Glomerular visceral epithelial cell (primary cell): Measurements from ENCODE around the gene REN.

ENCODE experiments used
- DNase-seq: peaks from one replicate; pipeline ENCODE4 v3.0.0-alpha.2; 2016; ENCODE audit errors: extremely low spot score

REN gene

DNA sequence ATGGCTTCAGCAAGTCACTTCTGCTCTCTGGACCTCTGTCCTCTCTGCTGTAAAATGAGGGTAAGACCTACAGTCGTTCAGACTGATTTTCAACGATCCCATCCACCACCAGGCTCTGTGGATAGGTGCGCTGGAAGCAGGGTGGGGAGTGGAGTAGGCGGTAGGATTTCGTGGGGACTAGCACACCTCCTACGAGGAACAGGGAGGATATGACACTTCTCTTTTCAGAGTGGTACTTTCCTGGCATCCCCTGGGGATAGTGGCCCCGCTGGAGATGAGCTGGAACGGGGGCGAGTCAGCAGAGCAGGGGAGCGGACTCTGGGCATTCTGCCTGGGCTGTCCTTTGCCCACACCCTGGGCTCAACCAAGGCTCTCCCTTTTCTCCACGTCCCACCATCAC, 32.0 kb downstream of the REN start:
- DNase-seq: no peak

DNA sequence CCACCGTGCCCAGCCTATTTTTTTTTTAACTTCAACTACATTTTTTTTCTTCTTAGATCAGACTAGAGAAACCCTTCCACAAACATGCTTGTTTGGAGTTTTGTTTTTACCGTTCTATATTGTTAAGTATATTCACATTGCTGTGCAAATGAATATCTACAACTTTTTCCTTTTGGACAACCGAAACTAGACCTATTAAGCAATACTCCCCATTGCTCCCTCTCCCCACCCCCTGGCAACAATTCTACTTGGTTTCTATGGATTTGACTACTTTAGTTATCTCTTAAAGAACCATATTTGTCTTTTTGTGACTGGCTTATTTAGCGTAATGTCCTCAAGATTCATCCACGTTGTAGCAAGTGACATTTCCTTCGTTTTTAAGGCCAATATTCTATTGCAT, 33.4 kb downstream of the REN start:
- no peak for DNase-seq

DNA sequence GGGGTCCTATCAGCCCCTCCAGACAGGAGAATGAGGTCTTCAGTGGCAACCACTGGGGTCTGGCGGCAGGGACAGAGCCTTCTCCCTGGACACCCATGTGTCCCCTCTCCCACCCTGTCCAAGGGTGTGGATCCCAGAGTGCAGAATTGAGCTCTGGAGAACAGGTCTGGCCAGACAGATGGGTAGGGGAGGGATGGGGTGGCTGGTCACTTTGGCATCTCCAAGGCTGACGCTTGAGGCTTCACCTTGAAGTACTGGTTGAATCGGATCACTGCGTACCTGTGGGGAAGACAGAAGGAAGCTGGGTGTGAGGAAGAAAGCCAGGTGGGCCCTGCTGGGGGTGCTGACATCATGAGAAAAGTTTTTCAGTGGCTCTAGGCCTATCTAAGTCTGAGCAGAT, 34.2 kb downstream of the REN start:
- DNase-seq: no peak

DNA sequence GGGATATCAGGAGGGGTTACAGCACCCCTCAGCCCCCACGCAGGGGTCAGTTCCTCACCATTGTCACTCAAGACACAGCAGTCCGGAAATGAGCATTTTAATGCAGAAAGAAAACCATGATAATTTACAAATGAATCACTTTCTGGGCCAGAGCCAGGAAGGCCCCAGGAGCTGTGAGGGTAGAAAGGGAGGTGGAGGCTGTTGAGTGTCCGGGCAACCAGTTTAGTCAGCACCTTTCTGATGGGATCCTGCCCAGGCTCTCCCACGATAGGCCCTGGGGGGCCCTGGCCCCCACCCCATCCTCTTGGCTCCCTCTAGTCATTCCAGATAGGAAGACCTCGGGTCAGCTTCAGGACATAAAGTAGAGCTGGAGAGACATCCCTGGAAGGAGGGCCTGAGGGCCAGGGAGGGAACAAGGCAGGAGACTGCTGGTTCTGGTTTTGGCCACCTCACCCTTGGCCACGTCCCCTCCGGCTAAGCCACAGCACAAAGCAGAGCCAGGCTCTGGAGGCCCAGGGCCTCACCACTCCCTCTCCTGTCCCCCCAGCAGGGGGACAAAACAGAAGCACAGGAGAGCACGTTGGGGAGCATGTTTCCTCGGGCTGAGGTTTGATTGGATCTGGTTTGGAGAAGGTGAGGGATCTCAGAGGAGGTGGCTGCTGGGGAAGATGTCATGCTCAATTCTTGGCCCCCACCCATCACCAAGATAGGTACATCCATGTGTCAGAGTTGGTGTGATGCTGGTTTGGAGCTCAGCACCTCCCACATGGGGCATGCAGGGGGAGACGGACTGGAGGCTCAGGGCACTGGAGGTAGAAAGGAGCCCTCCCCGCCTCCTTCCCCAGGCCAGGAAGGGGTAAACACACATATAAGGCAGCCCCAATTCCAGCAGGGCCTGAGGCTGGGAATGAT, 34.9 kb downstream of the REN start:
- peak; percentile 87 for DNase-seq

DNA sequence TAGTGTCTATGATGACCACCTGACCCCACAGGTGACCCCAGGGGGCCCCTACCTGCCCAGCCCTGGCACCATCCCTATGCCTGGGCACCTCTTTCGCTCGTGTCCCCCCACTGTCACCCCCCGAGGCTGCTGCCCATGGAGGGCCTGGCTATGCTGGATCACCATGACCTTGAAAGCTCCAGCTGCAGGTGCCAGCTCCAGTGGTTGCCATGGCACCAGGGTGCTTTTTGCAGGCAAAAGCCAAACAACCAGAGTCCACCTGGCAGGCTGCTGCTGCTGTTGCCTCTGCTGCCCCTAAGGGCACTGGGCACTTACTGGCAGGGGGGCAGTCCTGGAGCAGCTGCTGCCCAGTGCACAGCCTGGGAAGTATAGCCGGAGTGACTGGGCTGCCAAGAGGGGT, 36.0 kb downstream of the REN start:
- peak; percentile 61 for DNase-seq

DNA sequence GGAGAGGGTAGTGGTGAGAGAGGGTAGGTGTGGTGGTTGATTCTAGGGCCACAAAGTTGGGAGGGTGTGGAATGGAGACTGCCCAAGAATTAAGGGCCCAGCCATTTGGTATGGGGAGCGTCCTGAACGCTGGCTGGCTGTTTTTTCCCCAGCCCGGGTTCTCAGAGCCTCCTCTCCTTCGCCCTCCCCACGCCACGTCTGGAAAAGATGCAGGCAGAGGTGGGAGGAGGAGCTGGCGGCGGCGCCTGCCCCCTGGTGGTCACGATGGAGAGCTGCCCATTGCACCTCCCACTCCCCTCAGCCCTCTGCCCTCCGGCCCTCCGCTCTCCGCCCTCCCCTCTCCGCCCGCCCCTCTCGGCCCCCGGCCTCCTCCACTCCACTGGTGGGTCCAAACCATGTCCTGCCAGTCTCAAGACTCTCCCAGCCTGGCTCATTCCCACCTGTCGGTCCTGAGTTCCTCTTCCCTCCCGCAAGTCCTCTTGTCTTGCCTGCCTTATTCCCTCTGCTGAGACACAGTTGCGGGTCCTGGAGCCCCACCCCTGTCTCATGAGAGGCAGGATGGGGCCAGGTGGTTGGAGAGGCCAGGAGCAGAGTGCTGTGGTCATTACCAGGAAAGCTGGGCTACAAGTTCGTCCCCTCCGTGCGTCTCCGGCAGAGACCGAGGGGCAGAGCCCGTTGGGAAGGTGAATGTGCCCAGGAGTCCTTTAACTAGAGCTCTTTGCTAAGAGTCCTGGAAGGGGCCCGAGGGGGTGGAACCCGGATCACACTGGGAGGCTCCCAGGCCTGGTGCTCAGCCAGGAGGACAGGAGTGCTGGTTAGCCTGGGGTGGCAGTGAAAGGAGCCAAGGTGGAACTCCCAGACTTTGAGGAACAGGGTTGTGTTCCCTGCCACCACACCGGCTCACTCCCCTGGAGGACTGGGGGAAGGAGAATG, 36.9 kb downstream of the REN start:
- DNase-seq: peak; percentile 73

DNA sequence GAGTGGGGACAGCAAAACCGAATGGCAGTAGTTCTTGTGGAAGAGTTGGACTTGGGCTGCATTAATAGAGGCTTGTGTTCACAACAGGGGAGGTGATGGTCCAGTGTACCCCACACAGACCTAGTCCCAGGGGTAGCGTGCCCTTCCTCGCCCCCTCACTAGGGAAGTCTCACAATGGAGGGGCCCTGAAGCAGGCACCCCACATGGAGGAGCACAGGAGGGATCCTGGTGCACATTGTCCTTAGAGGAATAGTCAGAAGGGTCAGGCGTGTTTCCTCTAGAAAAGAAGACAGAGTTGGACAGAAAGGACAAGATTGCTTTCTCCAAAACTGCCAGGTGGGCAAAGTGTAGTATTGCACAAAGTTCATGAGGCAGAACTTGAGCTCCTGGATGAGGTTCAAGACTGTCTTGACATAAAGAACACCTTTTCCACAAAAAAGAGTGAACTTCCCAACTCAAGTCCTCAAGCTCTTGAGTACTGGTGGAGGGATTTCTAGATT, 37.6 kb downstream of the REN start:
- no peak for DNase-seq

DNA sequence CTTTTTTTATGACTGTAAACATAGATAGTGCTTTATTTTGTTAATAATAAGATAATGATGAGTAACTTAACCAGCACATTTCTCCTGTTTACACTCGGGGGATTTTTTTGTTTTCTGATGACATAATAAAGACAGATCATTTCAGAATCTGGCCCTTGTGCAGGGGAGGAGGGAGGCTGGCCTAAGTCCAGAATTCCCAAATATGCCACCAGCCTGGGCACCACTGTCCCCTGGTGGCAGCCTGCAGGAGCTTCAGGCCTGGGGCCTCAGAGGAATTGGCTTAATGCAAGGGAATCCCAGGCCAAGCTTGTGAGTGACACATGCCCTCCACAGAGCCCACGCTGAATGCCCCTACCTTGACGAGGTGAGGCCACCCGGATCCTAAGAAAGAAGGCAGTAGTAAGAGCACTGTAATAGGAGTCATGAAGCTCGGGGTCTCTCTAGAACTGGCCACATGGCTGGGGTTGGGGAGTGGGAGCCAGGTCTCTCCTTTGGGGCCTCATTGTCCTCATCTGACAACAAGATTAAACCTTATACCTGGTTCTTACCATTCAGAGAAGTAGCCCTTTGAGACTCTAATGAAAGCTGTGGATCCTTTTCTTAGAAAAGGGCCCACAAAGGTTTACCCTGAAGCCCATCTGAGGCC, 38.4 kb downstream of the REN start:
- DNase-seq: peak; percentile 81

DNA sequence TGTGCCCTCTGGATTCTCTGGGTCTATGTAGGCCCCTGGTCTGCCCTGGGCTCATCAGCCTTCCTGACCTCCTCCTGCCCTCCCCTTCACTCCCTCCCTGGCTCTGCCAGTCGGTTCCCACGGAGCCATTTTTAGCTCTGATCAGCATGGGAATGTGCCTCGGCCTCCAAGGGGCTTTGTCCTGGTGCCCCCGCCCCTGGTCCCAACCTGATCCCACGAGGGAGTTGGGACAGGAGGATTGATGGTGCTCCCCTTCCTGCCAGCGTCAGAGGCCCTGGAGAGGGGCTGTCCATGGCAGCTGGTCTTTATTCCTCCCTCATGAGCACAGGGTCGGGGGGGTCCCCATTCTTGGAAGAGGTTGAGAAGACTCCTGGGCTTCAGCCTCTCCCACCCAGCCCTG, 39.2 kb downstream of the REN start:
- no peak for DNase-seq

DNA sequence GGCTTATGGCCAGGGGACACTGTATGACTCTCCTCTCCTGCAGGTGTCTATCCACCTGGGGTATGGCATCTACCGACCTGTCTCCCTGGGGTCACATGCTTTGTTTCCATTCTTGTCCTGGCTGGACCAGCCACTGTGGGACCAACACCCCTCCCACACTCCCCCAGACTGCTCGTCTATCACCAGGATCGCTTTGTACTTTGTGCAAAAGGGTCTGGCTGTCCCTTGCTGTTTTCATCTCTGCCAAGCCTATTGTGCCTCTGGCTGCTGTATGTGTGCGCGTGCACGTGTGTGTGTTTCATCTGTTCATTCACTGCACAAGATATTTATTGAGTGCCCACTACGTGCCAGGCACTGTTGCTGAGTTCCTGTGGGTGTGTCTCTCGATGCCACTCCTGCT, 39.8 kb downstream of the REN start:
- no peak for DNase-seq

DNA sequence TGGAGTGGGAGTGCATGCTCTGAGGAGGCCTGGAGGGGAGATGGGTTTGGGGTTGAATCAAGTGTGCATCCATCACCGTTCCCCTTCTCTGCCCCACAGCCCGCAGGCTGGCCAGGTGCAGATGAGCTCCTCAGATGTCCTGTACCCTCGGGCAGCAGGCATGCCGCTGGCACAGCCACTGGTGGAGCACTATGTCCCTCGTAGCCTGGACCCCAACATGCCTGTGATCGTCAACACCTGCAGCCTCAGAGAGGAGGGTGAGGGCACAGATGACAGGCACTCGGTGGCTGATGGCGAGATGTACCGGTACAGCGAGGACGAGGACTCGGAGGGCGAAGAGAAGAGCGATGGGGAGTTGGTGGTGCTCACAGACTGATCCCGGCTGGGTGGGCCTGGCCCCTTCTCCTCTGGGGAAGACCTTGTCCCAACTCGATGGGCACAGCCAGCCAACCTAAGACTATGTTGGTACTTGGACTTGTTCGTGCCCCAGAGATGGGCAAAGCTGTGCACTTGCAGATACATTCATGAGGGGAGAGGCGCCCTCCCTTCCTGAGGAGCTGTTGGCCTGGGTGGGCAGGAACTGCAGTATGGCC, 40.3 kb downstream of the REN start:
- no peak for DNase-seq

DNA sequence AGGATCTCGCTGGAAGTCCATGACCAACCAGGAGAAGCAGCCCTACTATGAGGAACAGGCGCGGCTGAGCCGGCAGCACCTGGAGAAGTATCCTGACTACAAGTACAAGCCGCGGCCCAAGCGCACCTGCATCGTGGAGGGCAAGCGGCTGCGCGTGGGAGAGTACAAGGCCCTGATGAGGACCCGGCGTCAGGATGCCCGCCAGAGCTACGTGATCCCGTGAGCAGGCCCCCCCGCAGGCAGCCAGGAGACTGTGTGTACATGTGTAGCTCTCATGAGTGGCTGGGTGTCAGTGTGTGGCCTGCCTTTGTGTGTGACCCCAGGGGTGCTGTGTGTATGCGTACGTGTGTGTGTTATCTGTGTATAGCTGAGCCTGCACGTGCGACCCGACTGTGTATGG, 41.5 kb downstream of the REN start:
- DNase-seq: no peak

DNA sequence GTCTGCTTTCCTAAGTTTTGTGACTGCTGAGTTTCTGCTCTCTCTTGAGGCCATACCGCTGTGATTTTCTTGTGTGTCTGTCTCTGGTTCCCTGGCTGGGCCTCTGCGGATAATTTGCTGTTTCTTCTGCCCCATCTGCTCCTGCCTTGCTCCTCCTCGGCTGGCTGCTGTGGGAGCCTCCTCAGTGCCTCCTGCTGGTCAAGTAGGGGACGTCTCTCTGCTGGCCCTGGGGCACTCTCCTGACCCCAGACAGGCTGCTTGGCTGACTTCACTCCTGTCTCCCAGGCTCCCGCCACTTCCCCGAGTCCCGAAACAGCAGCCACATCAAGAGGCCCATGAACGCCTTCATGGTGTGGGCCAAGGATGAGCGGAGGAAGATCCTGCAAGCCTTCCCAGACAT, 42.8 kb downstream of the REN start:
- no peak for DNase-seq

DNA sequence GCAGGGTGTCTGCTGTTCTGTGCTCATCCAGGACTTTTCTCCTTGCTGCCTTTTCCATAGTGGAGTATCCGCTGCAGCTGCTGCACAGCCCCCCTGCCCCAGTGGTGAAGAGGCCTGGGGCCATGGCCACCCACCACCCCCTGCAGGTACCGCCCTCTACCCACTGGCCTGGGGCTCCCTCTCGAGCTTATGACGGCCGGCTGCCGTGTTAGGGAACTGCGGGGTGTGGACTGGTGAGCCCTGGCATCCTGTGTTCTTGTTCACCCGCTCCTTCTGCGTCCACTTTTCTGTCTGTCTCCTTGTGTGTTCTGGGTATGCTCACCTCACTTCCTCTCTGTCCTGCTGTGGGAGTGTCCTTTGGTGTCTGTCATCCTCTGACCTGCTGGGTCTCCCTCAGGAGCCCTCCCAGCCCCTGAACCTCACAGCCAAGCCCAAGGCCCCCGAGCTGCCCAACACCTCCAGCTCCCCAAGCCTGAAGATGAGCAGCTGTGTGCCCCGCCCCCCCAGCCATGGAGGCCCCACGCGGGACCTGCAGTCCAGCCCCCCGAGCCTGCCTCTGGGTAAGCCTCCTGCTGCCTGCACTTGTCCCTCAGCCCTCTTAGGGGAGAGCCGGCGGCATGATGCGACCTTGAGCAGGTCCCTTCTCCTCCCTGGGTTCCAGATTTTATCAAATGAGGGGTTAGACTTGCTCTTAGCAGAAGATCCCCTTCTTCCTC, 44.1 kb downstream of the REN start:
- DNase-seq: no peak

DNA sequence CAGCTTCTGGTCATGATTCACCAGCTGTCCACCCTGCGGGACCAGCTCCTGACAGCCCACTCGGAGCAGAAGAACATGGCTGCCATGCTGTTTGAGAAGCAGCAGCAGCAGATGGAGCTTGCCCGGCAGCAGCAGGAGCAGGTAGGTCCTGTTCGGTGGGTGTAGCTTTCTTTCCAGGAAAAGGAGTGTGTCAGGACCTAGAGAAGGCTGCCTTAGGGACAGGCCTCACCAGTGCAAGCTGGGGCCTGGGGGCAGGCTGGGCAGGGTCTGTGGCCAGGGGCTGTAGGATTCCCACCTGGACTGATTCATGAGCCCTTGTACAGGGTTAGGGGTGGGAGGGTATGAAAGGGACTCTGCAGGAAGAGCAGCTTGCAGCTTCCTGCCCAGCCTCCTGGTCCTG, 49.6 kb downstream of the REN start:
- DNase-seq: no peak

DNA sequence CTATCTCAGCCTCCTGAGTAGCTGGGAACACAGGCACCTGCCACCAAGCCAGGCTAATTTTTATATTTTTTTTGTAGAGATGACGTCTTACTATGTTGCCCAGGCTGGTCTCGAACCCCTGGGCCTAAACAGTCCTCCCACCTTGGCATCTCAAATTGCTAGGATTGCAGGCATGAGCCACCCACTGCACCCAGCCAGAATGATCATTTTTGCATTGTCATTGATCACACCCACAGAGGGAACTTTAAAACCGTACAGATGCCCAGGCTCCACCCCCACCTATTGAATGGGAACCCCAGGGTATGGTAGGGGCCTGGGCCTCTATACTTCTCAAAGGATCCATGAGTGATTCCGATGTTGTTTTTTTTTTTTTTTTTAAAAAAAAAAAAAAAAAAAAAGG, 51.0 kb downstream of the REN start:
- DNase-seq: no peak

DNA sequence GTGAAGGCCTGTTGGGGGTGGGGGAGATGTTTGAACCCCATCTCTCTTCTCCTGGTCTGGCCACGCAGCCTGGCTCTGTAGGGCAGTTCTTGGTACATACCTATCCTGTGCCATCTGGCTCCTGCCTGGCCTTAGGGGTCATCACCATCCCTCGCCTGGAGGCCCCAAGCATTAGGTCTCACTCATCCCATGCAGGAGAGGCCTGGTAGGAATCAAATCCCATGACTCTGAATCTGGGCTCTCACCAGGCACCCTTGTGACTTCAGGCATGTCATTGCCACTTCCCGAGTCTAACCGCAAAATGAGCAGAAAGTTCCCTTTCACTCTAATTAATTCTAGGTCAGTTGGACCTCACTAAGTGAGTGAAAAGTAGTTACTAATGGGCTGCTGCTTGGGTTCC, 51.5 kb downstream of the REN start:
- no peak for DNase-seq

DNA sequence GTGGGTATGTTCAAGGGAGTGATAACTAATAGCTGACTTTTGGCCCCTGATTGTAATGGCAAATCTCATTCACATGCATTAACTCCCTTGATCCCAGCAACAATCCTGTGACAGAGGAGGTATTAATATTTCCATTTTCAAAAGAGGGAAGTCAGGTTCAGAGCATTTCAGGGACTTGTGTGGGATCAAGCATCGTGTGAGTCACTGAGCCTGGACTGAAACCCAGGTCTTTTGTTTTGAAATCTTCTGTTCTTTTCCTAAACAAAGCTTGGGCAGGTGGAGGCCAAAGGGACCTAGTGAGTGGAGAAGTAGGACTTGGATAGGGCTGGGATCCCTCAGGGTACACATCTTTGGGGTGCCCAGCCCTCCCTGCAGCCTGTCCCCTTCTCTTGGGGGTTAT, 52.2 kb downstream of the REN start:
- no peak for DNase-seq

DNA sequence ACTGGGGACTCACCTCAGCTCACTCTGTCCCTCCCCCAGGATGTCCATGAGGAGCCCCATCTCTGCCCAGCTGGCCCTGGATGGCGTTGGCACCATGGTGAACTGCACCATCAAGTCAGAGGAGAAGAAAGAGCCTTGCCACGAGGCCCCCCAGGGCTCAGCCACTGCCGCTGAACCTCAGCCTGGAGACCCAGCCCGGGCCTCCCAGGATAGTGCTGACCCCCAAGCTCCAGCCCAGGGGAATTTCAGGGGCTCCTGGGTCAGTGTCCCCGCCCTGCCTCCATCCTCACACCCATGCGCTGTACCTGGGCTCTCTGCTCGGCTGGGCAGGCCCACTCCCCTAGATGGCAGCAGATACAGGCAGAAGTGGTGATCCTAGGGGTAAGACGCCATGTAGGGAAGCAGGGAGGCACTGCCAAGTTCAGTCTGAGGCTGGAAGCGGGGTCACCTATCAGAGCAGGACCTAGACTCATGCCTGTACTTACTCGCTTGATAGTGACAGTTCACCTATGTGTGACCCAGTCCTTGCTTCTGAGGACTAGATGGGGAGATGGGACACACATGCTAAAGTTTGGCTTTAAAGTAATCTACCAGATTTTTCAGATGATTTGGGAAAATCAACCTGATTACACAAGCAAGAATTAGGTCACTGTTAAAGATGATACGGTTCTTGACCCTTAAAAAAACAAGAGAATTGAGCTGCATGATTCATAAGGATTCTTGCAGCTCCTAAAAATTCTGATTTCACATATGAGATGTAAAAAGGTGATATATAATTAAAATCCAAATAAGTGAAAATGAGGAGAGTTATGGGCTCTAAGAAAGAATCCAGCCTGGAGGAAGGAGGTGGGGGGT, 53.0 kb downstream of the REN start:
- DNase-seq: no peak
